HAP-1 (cell line): ENCODE data around the gene GOT1.

Source experiments
- DNase-seq, 2 experiments: peaks; one replicate each; pipeline ENCODE4 v3.0.0-alpha.2; 2016 to 2020; ENCODE audit warnings: low spot score in 2 of 2
- H3K27me3 ChIP-seq: fragments of 250-450 bp; sonication (Bioruptor Pico); 2 replicates; pipeline ENCODE4 v1.5.1; 2020; ENCODE audit warnings: low read depth, mild to moderate bottlenecking, moderate library complexity
- H3K36me3 ChIP-seq: fragments of 250-450 bp; sonication (Bioruptor Pico); replicated peaks from 2 replicates; pipeline ENCODE4 v1.5.1; 2020; ENCODE audit warnings: mild to moderate bottlenecking
- H3K4me1 ChIP-seq: fragments of 250-450 bp; sonication (Bioruptor Pico); 2 replicates; pipeline ENCODE4 v1.5.1; 2020; ENCODE audit warnings: mild to moderate bottlenecking
- H3K4me3 ChIP-seq: fragments of 250-450 bp; sonication (Bioruptor Pico); 2 replicates; pipeline ENCODE4 v1.5.1; 2020; ENCODE audit warnings: mild to moderate bottlenecking, moderate library complexity
- H3K9me3 ChIP-seq: fragments of 250-450 bp; sonication (Bioruptor Pico); 2 replicates; pipeline ENCODE4 v1.5.1; 2020; ENCODE audit warnings: mild to moderate bottlenecking, moderate library complexity
- in situ Hi-C: fragments of 300-500 bp; cut with MboI; formaldehyde crosslinking; loops from 3 replicates; pipeline ENCODE4 v1.14.3; 2020; ENCODE audit warnings: low sequenced_read_pairs, inconsistent platforms, mixed read lengths

The GOT1 gene

DNA sequence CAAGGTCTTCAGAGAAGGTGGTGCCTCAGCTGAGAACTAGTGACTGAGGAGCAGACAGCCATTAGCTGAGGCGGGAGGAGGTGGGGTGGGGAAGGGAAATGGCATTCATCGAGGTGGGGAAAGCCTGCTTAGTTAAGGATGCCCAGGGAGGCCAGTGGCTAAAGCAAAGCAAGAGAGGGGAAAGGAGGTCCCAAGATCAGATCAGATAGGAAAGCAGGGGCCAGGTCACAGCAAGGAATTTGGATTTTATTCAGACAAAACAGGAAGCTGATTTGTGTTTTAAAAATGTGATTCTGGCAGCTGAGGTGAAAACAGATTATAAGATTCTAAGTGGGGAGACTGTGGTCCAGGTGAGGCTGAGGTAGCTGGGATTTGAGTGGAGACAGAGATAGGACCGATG, 55.5 kb downstream of the GOT1 start:
- in situ Hi-C loops: no loop called here
- Histone ChIP-seq H3K4me1 (no peaks in the 10 kb centered on the region), H3K9me3 (no peaks in the 10 kb centered on the region), H3K4me3 (no peak overlapping the region), H3K27me3 (no peaks in the 10 kb centered on the region), H3K36me3 (no peaks in the 10 kb centered on the region; the same call in 1 of the 2 replicates)
- no peak for DNase-seq

DNA sequence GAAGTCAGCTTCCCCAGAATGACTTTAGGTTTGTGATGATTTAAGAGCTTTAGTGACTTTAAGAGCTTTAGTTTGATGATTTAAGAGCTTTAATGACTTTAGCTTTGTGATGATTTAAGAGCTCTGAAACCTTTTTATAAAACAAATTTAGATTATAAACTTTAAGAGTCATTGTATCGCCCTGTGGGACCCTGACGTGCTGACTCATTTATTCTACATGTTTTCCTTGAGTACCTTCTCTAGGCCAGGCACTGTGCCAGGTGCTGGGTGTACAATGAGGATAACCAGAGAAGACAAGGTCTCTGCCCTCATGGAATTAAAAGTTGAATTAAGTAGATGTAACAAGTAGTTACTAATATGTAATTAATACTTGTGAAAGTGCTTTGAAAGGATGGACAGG, 55.9 kb downstream of the GOT1 start:
- DNase-seq: peak; percentile 3 to 26
- Histone ChIP-seq H3K4me3 (no peak overlapping the region), H3K4me1 (no peaks in the 10 kb centered on the region), H3K27me3 (no peaks in the 10 kb centered on the region), H3K36me3 (no peaks in the 10 kb centered on the region; the same call in 1 of the 2 replicates), H3K9me3 (no peaks in the 10 kb centered on the region)
- in situ Hi-C loops: no loop called here

DNA sequence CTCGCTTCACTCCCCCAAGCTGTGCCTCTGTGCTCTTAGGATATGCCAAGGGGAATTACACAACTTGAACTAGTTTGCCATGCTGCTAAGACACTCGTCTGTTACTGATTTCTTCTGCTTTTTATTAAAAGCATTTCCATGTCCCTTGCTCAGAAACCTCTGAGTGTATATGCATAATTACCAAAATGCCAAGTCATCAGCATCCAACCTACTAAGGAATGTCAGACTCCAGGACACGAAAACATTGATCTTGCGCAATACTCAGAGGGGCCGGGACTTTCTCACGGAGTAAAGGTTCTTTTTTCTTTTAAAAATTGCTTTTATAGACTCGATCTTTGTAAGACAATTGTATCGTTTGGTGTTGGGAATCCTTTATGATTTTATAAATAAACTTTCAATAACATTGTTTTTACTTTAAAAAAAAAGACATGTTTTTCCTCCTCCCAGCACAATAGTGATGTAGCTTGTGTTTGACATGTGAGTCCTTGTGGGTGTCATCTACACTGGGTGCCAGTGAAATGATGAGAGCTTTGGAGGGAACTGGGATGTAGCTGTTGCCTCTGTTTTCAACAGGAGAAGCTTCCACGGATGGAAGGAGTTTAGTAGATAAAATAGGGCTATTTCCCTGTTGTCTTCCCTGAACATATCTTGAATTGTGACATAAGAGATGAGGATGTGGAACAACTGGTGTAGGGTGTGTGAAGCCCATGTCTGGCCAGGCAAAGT, 57.7 kb downstream of the GOT1 start:
- Histone ChIP-seq H3K36me3 (no peaks in the 10 kb centered on the region; the same call in 1 of the 2 replicates), H3K4me1 (no peaks in the 10 kb centered on the region), H3K9me3 (no peaks in the 10 kb centered on the region), H3K4me3 (no peak overlapping the region), H3K27me3 (no peaks in the 10 kb centered on the region)
- DNase-seq: no peak
- in situ Hi-C loops: no loop called here

DNA sequence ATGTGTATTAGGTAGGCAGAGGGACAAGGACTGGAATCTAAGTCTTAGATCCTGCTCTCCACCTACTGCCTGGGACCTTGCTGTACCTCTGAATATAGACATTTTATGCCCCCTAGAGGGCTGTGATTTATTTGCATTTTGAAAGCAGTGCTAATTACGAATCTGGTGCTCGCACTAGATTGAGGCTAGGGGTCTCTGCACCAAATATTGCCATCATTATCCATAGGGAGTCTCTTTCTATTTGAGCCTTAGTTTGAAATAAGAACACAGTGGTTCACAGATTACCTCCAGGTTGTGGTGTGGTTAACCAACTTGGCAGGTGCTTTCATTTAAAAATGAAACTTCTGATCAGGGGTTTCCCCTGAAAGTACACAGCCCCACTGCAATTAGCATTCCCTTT, 59.4 kb downstream of the GOT1 start:
- no peaks in the 10 kb centered on the region; the same call in 1 of the 2 replicates for H3K36me3 ChIP-seq
- H3K9me3 ChIP-seq: no peaks in the 10 kb centered on the region
- in situ Hi-C loops: no loop called here
- no peaks in the 10 kb centered on the region for H3K4me1 ChIP-seq
- no peaks in the 10 kb centered on the region for H3K27me3 ChIP-seq
- peak; percentile 42 to 57 for DNase-seq
- H3K4me3 ChIP-seq: no peak overlapping the region

- no peaks in the 10 kb centered on the region; the same call in none of the 2 replicates for H3K36me3 ChIP-seq
- in situ Hi-C loops: no loop called here
- no peak for DNase-seq
- no peaks in the 10 kb centered on the region for H3K4me1 ChIP-seq
- H3K9me3 ChIP-seq: no peaks in the 10 kb centered on the region
- no peaks in the 10 kb centered on the region for H3K27me3 ChIP-seq
- H3K4me3 ChIP-seq: no peak overlapping the region
Observed at GRCh38 chr10:99369551-99369950, 60.9 kb downstream of the GOT1 start.

DNA sequence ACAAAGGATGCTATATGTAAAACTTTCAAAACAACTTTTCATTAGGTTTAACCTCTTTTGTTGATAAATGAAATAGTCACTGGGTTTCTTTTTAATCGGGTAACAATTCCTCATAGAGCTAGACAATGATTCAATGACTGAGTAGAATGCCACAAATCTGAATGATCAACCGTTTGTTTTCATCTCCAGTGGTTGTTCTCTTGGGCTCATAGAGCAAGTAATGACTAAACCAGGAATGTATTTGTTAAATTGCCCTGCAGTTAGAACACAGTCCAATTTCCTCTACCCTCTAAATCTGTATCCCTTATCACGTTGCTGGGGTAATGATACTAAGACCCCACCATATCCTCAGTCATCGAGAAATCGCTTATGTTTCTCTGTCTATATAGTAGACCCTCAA, 61.3 kb downstream of the GOT1 start:
- H3K36me3 ChIP-seq: no peaks in the 10 kb centered on the region; the same call in none of the 2 replicates
- in situ Hi-C loops: no loop called here
- no peaks in the 10 kb centered on the region for H3K4me1 ChIP-seq
- no peak for DNase-seq
- no peak overlapping the region for H3K4me3 ChIP-seq
- no peaks in the 10 kb centered on the region for H3K9me3 ChIP-seq
- no peaks in the 10 kb centered on the region for H3K27me3 ChIP-seq

- in situ Hi-C loops: no loop called here
- H3K4me3 ChIP-seq: no peak overlapping the region
- no peak for DNase-seq
- no peaks in the 10 kb centered on the region for H3K9me3 ChIP-seq
- H3K36me3 ChIP-seq: no peaks in the 10 kb centered on the region; the same call in none of the 2 replicates
- no peaks in the 10 kb centered on the region for H3K4me1 ChIP-seq
- no peaks in the 10 kb centered on the region for H3K27me3 ChIP-seq
Observed at GRCh38 chr10:99368646-99369045, 61.8 kb downstream of the GOT1 start.

DNA sequence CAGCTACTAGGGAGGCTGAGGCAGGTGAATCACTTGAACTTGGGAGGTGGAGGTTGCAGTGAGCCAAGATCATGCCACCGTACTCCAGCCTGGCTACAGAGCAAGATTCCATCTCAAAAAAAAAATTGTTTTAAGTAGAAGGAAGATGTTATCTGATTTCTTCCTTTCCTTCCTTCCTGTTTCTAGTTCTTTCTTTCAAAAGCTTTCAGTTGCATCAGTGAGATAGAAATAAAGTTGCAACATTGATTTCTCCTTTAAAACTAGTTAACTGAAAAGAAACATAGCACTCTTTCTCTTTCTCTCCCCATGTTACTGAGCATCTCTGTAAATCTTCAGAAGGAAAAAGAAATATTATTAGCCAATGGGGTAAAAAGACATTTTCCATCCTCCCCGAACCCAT, 63.8 kb downstream of the GOT1 start:
- no peaks in the 10 kb centered on the region for H3K4me1 ChIP-seq
- no peaks in the 10 kb centered on the region for H3K9me3 ChIP-seq
- no peaks in the 10 kb centered on the region for H3K27me3 ChIP-seq
- H3K4me3 ChIP-seq: no peak overlapping the region
- peaks cover 11% of the 10 kb centered on the region for H3K36me3 ChIP-seq
- in situ Hi-C loops: no loop called here
- no peak for DNase-seq

DNA sequence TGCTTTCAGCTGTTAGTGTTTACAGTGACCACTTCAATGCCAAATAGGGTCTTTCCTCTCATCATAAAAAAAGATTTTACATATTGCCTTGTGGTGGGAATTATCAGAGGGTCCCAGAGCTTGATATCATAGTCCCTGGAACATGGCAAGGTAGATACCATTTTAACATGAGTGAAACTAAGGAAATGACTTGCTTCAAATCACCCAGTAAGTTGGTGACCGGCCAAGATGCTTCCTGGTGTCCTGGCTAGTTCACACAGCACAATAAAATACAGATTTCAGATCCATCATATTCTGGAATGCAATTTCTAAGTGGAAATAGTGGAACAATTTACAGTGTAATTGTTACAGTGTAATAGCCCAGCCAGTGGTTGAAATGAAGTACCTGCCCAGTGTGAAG, 64.7 kb downstream of the GOT1 start:
- DNase-seq: no peak
- in situ Hi-C loops: no loop called here
- Histone ChIP-seq H3K36me3 (peaks cover 11% of the 10 kb centered on the region), H3K4me3 (no peak overlapping the region), H3K9me3 (no peaks in the 10 kb centered on the region), H3K4me1 (no peaks in the 10 kb centered on the region), H3K27me3 (no peaks in the 10 kb centered on the region)

DNA sequence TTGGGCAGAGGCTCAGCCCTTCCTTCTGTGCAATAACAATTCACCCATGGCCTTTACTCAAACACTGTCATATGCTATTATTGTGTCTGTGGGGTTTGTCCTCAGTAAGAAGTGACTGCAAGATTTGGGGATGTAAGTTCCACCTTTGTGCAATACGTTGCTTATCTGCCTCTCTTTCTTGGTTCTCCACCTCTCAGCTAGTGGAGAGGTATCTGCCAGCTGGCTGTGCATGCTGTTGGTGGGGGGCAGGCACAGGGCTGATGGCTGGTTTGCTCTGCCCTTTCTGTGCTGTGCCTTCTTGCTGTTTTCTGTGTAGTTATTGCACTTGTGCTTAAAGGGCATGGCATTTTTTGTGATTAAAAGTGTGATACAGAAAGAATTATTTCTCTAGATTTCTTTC, 65.1 kb downstream of the GOT1 start:
- Histone ChIP-seq H3K36me3 (peaks cover 11% of the 10 kb centered on the region), H3K27me3 (no peaks in the 10 kb centered on the region)

GRCh38 chr10:99364125-99364524, 66.3 kb downstream of the GOT1 start:
- Histone ChIP-seq H3K36me3 (peaks cover 11% of the 10 kb centered on the region), H3K4me1 (no peaks in the 10 kb centered on the region), H3K27me3 (no peaks in the 10 kb centered on the region), H3K9me3 (no peaks in the 10 kb centered on the region), H3K4me3 (no peak overlapping the region)
- in situ Hi-C loops: no loop called here
- DNase-seq: no peak

More for the DNA sequence above, 65.1 kb downstream of the GOT1 start:
- no peaks in the 10 kb centered on the region for H3K9me3 ChIP-seq
- DNase-seq: no peak
- no peak overlapping the region for H3K4me3 ChIP-seq
- no peaks in the 10 kb centered on the region for H3K4me1 ChIP-seq
- in situ Hi-C loops: no loop called here

DNA sequence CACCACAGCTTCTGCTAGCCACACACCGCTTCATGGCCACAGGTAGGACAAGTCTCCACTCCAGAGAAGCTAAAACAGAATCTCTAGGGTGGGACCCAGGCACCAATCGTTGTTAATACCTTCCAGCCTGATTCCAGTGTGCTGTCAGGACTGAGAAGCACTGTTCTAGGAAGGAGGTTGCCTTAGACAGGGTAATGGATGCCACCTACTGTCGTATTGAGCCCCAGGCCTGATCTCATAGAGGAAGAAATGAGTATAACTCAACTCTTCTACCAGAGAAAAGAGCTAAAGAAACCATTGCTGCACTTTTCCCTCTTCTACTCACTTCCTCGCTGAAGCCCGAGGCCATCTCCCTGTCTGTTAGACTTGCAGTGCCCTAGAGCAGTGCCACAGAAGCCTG, 69.5 kb downstream of the GOT1 start:
- Histone ChIP-seq H3K9me3 (no peaks in the 10 kb centered on the region), H3K36me3 (peaks cover 21% of the 10 kb centered on the region), H3K27me3 (no peaks in the 10 kb centered on the region), H3K4me1 (no peaks in the 10 kb centered on the region), H3K4me3 (no peak overlapping the region)
- DNase-seq: no peak
- in situ Hi-C loops: no loop called here

DNA sequence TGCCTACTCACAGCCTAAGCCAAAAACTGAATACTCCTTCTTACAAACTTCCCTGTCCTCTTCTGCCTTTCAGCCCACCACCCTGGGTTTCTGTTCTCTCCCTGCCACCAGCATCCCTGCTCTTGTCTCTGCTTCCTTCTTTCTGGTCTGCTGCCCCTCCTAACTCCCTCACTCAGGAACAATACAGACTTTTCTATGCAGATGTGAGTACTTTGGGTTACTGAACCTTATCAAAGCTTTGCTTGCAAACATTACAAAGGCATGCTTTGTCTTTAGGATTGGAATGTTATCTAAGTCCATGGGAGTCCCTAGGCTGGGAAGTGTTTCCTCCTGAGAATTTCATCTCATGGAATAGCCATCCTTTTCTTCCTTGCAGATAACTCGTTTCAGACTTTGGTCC, 72.3 kb downstream of the GOT1 start:
- H3K4me1 ChIP-seq: no peaks in the 10 kb centered on the region
- no peaks in the 10 kb centered on the region for H3K9me3 ChIP-seq
- peaks cover 20% of the 10 kb centered on the region for H3K36me3 ChIP-seq
- H3K4me3 ChIP-seq: no peak overlapping the region
- DNase-seq: no peak
- in situ Hi-C loops: no loop called here
- H3K27me3 ChIP-seq: no peaks in the 10 kb centered on the region

GRCh38 chr10:99357691-99358090, 72.7 kb downstream of the GOT1 start:
- Histone ChIP-seq H3K4me3 (no peak overlapping the region), H3K9me3 (no peaks in the 10 kb centered on the region), H3K36me3 (peaks cover 16% of the 10 kb centered on the region), H3K27me3 (no peaks in the 10 kb centered on the region), H3K4me1 (no peaks in the 10 kb centered on the region)
- in situ Hi-C loops: no loop called here
- DNase-seq: no peak

DNA sequence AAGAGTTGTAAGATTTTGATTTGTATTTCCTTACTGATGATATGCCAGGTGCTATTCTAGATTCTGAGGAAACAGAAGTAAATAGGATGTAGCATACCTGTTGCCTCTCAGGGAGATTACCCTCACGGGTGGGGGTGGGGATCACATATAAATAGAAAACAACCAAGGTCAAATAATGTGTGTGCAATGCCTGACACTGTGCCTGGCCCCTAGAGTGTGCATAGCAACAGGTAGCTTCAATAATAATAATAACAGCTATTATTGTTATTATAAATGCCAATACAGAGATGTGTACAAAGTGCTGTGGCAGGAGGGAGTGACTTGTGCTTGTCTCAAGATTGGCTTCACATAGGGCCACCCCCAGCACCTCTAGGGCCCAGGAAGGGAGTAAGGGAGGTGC, 77.2 kb downstream of the GOT1 start:
- H3K36me3 ChIP-seq: peaks cover 8% of the 10 kb centered on the region; the same call in 1 of the 2 replicates
- no peak overlapping the region for H3K4me3 ChIP-seq
- H3K9me3 ChIP-seq: no peaks in the 10 kb centered on the region
- H3K27me3 ChIP-seq: no peaks in the 10 kb centered on the region
- in situ Hi-C loops: no loop called here
- DNase-seq: no peak
- no peaks in the 10 kb centered on the region for H3K4me1 ChIP-seq
